ENCODE measurements around the gene SHISAL2A.
"Not testable (repeated sequence)": the region's sequence is repeated elsewhere in the genome, so short reads cannot be mapped to it uniquely, and the experiment has no call there.

The SHISAL2A gene

GRCh38 chr1:52684545-52684944, 51.6 kb downstream of the SHISAL2A start:
- DNase-seq (ENCODE audit: low read depth) = no peak

GRCh38 chr1:52686261-52686751, 53.3 kb downstream of the SHISAL2A start:
- peak; percentile 56 for DNase-seq (ENCODE audit: low read depth)

GRCh38 chr1:52686830-52687229, 53.9 kb downstream of the SHISAL2A start:
- DNase-seq (ENCODE audit: low read depth) = no peak

GRCh38 chr1:52691821-52692220, 58.9 kb downstream of the SHISAL2A start:
- no peak for DNase-seq (ENCODE audit: low read depth)

- no peak for DNase-seq (ENCODE audit: low read depth)
Measured at GRCh38 chr1:52692697-52693096, 59.7 kb downstream of the SHISAL2A start.

- not testable (repeated sequence) for DNase-seq (ENCODE audit: low read depth)
Measured at GRCh38 chr1:52693351-52693750, 60.4 kb downstream of the SHISAL2A start.

GRCh38 chr1:52693843-52694242, 60.9 kb downstream of the SHISAL2A start:
- no peak for DNase-seq (ENCODE audit: low read depth)

- DNase-seq (ENCODE audit: low read depth) = no peak
Measured at GRCh38 chr1:52695627-52696026, 62.7 kb downstream of the SHISAL2A start.

- peak; percentile 78 for DNase-seq (ENCODE audit: low read depth)
Measured at GRCh38 chr1:52697795-52698674, 65.1 kb downstream of the SHISAL2A start, which contains the start of gene COA7. Gene COA7 (minus strand): TSS chr1:52698347. CDS start chr1:52698326, 21 bp downstream.

- DNase-seq (ENCODE audit: low read depth) = peak; percentile 80
Measured at GRCh38 chr1:52702886-52703787, 70.2 kb downstream of the SHISAL2A start.

- DNase-seq (ENCODE audit: low read depth) = no peak
Measured at GRCh38 chr1:52706136-52706670, 73.2 kb downstream of the SHISAL2A start.
